GM08714 (cell line): ENCODE data around the gene IL12B.
"Not testable (repeated sequence)": the region's sequence is repeated elsewhere in the genome, so short reads cannot be mapped to it uniquely, and the experiment has no call there.

Experiments used
- H3K4me3 ChIP-seq: fragments of 200-500 bp; sonication (Bioruptor generic); 2 replicates; pipeline ENCODE4 v1.5.1; 2014; ENCODE audit warnings: mild to moderate bottlenecking, low read length, inconsistent platforms
- ZNF274 ChIP-seq: IDR thresholded peaks from 2 replicates; pipeline ENCODE4 v1.6.1; 2012; ENCODE audit warnings: mild to moderate bottlenecking, low read depth, low read length

IL12B gene

DNA sequence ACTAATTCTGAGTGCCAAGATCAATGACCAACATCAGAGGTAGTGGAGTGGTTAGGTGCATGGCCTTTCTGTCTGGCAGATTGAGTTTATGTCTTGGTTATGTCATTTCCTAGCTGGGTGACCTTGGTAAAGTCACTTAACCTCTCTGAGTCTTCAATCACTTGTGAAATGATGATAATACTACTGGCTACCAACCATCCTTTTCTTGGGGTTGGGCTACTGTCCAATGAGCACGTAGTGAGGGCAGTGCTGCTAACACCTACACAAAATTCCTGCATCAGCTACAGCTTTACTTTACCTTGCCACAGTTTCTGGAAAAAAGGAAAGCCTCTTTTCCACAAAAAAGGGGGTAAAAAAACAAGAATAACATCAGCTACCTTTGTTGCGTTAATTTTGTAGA, 12.4 kb downstream of the IL12B start:
- H3K4me3 ChIP-seq, result no peak overlapping the region
- no peak for TF ChIP-seq ZNF274

DNA sequence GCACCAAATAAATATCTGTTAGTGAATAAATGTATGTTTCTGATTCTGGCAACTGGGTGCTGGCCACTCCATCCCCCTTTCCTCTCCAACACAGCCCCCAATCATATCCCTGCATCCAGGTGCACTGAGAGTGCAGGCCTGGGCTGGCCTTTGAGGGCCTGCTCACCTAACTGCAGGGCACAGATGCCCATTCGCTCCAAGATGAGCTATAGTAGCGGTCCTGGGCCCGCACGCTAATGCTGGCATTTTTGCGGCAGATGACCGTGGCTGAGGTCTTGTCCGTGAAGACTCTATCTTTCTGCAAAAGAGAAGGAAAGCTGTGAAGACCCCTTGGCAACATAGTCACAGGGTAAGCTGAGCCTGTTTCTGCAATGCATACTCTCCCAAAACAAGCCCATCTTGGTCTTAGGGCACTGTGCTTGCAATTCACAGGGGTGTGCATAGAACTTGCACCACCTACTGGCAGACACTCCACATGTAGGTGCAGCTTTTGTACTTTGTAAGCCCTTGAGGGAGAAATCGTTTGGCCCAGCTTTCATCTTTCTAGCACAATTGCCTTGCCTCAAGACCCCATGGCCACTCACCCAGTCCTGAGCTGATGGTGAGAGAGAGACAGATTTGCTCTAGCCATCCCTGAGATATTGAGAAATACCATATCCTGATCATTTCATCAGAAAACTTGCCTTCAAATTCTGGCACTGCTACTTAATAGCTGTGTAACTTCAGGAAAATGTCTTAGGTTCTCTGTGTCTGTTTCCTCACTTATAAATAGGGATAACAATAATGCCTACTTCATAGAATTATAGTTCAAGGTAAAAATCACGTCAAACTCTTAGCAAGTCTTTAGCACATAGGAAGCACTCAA, 13.5 kb downstream of the IL12B start:
- no peak overlapping the region for H3K4me3 ChIP-seq
- no peak for TF ChIP-seq ZNF274

DNA sequence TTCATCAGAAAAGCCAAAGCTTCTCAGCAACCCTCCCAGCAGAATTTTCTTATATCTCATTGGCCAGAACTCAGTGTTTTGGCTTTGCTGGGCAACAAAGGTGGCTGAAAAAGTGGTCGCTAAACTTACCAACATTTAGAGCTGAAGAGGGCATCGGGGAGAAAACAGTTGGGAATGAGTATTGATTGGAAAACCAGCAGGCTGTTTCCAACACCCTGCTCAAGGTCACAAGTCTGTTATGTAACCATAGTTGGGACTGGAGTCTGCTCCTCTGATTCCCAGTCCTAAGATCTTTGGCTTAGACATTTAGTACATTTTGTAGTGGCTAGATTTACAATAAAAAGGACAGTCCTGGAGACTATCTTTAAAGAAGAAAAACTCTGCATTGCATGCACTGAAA, 17.1 kb downstream of the IL12B start:
- TF ChIP-seq ZNF274, result no peak
- no peak overlapping the region for H3K4me3 ChIP-seq

DNA sequence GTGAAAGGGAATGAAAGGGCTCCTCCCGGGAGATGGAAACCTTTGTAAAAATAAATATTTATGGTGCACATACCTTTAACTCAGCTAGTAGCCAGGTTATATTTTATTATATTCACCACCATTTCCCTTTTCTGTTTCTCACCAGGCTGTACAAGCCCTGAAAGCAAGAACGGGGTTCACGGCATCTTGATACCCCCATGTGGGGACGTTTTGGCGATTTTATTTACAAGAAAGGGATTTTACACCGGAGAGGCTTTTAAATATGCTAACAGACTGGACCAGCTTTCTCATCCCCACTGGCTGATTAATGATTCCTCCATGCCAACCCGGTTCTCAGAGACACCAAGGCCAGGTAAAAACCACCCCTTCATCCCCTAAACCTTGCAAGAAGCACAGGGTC, 19.2 kb downstream of the IL12B start:
- no peak for TF ChIP-seq ZNF274
- no peak overlapping the region for H3K4me3 ChIP-seq

DNA sequence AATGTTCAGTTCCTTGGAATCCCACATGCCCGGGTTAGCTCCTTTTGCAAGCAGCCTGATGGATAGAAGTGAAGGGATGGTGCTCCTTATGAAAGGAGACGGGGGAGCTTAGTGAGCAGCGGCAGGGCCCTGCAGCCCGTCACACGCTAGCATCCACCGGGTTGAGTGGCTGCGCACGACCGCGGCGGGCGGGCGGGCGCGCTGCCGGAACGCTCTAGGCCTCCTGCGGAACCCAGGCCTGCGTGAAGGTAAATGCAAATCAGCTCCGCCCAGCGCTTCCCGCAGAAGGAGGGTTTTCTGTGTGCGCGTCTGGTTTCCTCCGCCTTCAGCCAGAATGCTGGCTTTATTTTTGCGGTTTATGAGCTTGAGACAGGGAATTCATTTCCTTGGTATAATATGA, 19.8 kb downstream of the IL12B start:
- H3K4me3 ChIP-seq, result no peak overlapping the region
- TF ChIP-seq ZNF274, result no peak

DNA sequence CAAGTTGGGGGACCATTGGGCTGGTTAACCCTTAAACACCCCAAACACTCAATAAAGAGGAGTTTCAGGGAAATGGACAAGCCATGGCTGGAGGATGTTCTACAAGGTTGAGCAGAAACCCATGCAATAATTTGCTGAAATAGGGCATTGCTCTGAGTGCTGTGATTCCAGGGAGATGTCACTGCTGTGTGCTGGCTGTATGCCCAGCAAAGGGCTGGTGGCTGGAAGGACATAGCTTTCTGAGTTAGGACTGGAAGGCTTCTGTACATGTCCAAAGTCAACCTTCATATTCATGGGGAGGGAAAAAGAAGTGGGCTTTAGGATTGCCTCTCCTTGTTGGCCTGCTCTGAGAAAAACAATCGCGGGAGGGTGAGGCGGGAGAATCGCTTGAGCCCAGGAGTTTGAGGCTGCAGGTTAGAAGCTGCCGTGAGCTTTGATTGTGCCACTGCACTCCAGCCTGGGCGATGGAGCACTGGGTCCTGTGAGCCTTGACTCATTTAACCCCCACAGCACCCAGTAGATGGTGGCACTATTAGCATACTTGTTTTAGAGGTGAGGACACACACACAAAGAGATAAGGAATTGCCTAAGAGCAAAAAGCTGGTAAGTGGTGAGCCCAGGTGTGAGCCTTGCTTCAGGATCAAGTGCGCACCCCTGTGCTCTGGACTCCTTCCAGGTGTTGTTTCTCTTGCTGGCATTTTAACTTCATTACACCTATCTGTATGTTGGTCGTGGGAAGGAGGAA, 20.4 kb downstream of the IL12B start:
- no peak for TF ChIP-seq ZNF274
- no peak overlapping the region for H3K4me3 ChIP-seq

DNA sequence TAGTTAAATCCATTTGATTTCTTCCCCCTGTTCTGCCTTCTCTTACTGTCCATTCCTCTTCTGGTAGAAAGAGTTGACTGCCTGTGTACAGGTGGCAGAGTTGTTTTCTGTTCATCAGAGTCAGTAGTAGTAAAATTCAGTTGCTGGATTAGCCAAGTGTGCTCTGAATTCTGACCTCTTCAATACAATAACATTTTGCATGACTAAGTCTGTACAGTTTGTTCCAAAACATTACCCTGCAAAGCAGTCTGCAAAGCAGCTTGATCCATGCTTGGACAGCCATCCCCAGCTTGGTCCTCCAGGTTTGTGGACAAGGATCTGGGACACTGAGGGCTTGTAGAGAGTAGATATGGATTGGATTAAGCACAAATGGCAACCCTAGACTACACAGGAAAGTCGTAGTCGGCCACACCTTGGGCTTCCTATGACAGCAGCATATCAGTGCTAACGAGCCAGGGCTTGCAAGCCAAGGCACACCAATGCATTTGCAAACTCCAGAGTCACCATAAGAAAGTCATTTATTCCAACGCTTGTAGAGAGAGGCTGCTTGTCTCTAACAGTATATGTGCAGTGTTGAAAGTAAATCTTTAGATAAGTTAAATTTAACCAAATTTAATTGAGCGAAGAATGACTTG, 25.2 kb downstream of the IL12B start:
- no peak for TF ChIP-seq ZNF274
- H3K4me3 ChIP-seq, result no peak overlapping the region

DNA sequence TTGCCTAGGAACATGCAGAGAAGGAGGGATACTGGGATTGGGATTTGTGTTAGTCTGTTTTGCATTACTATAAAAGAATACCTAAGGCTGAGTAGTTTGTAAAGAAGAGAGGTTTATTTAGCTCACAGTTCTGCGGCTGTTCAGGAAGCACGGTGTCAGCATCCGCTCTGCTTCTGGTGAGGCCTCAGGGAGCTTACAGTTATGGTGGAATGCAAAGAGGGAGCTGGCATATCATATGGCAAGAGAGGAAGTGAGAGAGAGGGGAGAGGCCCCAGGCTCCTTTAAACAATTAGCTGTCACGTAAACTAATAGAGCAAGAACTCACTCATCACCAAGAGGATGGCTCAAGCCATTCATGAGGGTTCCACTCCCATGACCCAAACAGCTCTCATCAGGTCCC, 27.0 kb downstream of the IL12B start:
- no peak for TF ChIP-seq ZNF274
- H3K4me3 ChIP-seq, result no peak overlapping the region

DNA sequence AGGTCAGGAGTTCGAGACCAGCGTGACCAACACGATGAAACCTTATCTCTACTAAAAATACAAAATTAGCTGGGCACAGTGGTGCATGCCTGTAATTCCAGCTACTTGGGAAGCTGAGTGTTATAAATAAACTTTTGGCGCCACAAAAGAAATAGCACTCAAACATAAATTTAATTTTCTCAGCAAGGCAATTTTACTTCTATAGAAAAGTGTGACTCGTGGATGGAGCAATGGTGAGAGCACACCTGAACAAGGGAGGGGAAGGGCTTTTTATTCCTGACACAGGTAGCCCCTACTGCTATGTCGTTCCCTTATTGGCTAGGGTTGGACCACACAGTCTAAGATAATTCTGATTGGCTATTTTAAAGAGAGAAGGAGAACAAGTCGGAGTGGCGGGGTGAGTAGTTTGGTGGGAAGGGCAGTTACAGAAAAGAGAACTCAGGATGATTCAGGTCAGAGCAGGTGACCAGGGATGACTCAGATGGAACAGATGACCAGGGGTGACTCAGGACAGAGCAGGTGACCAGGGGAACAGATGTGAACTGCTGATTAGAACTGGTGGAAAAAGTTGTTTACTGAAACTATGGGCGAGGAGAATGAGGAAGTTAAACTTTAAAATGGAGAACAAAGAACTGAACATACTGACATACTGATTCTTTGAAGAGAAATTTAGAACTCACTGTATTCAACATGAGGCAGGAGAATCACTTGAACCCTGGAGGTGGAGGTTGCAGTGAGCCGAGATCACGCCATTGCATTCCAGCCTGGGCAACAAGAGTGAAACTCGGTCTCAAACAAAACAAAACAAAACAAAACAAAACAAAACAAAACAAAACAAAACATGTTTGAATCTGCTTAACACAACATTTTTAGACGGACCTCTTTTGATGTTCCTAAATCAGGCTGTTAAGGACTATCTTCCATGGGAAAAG, 28.1 kb downstream of the IL12B start:
- not testable (repeated sequence) for H3K4me3 ChIP-seq

DNA sequence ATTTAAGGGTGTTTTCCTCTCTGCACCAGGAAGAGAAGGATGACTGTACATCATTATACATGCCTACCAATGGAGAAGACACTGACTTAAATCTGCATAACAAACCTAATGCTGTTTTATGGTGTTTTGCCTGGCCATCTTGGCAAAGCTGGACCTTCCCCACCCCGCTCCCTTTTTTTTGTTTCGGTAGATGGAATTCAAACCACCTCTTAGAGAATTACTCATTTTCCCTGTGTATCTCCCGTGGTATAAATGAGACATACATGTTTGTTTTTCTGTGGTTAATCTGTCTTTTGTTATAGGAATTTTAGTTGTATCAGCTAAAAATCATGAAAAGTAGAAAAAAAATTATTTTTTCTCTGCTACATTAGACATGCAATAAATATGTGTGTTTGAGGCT, 28.8 kb downstream of the IL12B start:
- H3K4me3 ChIP-seq, result no peak overlapping the region
- TF ChIP-seq ZNF274, result no peak

DNA sequence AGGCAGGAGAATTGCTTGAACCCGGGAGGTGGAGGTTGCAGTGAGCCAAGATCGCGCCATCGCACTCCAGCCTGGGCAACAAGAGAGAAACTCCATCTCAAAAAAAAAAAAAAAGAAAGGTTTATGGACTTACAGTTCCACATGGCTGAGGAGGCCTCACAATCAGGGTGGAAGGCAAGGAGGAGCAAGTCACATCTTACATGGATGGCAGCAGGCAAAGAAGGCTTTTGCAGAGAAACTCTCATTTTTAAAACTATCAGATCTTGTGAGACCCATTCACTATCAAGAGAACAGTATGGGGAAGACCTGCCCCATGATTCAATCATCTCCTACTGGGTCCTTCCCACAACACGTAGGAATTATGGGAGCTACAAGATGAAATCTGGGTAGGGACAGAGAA, 33.0 kb downstream of the IL12B start:
- H3K4me3 ChIP-seq, result not testable (repeated sequence)

DNA sequence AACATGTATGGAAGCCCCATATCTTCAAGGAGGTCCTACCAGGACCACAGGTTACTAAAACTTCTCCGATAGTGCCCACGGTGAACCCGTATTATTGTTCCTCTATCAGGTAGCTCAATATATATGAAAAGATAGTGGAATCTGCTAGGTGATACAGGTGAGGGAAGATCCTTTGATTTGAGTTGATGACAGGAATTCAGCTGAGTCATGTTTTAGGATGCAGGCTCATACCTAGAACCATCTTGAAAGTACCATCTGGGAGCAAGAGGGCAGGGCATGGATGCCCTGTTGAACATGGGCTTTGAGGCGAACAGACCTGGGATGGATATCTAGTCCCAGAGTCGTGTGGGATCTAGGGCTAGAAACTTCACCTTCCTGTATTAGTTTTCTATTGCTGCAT, 35.4 kb downstream of the IL12B start:
- no peak overlapping the region for H3K4me3 ChIP-seq
- no peak for TF ChIP-seq ZNF274

DNA sequence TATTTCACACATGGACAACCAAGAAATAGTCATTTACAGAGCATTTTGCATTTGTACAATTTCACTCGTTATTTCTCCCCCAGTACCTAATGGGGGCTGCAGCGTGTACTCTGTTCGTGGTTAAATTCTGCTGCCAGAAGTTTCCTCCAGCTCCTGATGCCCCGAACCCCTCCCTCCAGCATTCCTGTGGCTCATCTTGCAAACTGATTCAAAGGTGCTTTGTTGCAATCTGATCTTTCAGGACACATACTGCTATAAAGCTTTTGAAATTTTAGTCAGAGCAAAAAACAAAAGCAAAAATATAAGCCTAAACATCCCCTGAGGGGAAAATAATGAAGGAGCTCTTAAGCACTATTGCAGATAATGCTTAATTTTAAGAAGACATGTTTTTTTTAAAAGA, 39.5 kb downstream of the IL12B start:
- no peak overlapping the region for H3K4me3 ChIP-seq

DNA sequence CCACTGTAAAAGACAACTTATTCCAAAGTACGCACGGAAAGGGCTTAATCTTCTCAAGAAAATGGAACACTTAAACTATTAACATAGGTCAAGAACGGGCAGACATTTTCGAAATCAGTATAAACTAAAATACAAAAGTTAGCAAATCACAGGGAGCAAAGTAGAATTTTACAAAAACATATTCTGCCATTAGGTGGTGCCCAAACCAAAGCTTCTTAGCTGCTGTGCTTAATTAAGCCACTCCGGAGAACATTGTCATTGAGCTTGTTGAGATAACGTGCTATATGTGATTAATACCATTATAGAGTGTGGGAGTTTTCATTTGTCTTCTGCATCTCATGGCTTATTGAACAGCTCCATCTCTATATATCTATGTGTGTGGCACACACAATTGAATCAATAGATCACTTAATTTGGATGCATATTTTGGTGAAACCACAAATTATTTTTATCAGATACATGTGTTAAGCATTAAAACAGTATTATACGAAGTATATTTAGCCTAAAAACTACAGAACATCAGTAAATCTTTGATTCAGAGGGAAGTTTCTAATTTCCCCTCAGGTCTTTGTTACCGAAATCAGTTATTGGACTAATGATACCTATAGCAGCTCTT, 43.8 kb downstream of the IL12B start:
- H3K4me3 ChIP-seq, result no peak overlapping the region
- no peak for TF ChIP-seq ZNF274

More for the DNA sequence above, 39.5 kb downstream of the IL12B start:
- no peak for TF ChIP-seq ZNF274
